GM21737 (cell line): ENCODE data around the gene TRIM9.

Experiments
- ATAC-seq: cut with Tn5 transposase; IDR thresholded peaks from one replicate; pipeline ENCODE4 v1.9.1; 2021; ENCODE audit warnings: mild to moderate bottlenecking, moderate library complexity; ENCODE audit not compliant: unreplicated experiment

TRIM9 gene

DNA sequence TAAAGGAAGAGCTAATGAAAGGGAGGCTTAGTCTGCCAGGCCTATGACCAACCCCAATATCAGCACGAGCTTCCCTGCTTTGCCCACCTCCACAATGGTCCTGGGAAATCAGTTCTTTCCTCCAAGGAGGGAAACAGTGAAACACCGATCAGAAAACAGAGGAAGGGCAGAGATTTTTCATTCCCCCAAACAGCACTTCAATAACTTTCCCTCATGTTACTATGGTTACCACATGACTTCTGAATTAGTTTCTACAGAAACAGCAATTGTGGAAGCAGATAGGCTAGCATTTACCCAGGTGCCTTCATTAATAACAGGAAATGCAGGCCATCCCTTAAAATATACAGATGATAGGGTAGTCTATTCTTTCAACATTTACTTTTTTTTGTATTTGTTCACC, 35.9 kb downstream of the TRIM9 start:
- no peak for ATAC-seq

DNA sequence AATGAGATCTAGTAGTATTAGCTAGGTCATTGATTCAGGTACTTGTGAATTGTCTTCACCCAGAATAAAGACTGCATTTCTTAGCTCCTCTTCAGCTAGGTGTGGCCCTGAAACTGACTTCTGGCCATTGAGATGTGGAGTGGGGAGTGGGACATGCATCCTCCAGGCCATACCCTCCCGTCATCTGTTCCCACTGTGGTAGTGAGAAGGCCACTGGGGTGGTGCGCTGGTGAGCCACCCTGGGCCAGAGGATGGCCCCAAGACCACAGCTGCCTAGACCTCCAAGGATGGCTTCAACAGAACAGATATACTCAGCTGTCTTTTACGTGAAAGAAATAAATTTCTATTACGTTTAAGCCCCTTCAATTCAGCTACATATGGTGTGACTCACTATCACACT, 36.5 kb downstream of the TRIM9 start:
- ATAC-seq = no peak

DNA sequence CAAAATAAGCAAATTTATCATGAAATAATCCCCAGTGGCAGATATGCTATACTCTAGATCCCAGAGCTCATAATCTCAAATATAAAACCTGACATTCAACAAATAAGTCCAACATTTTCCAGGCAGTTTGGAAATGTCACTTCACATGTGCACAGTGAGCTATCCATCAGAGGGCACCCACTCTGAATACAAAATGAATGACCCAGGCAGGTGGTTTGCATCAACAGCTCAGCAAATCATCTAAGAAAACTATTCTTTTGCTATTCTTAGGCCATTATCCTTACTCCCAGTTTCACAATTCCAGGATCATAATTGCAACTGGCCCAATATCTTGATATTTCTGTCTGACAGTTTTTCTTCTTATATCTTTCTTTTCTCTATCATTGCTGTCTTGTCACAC, 38.5 kb downstream of the TRIM9 start:
- ATAC-seq = no peak

DNA sequence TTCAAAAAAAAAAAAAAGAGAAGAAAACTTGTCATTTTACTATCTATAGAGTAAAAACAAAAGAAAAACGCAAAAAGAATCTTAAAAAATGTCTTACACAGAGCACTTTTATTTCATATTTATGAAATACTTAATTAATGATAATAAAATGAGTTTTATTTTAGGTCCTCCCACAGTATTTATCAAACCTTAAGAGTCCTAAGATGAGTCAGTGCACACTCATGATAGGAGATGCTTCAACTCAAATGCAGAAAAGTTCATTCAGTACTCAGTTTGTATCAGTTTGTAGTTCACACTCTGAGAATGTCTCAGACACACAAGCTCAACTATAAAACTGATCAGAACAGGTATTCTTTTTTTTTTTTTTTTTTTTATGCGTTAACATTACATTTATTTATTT, 41.7 kb downstream of the TRIM9 start:
- ATAC-seq = no peak

- ATAC-seq = no peak
Measured at GRCh38 chr14:51044961-51045360, 49.9 kb downstream of the TRIM9 start.

DNA sequence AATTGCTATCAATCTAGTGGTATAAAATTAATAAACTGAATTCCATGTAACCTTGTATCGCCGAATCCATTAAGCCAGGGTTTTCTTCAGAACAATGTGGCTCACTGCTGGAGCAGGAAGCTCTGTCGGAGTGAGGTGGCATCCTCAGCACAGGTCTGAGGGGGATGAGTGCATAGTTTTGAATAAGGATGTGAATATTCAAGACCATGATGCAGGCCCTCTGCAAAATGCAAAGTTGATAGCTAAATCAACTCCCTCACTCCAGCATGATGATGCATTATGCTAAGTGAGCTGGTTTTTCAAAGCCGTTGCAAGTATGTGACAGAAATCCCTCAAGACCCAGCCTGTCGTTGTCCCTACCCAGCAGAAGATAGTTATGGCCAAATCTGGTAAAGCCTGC, 53.0 kb downstream of the TRIM9 start:
- no peak for ATAC-seq

DNA sequence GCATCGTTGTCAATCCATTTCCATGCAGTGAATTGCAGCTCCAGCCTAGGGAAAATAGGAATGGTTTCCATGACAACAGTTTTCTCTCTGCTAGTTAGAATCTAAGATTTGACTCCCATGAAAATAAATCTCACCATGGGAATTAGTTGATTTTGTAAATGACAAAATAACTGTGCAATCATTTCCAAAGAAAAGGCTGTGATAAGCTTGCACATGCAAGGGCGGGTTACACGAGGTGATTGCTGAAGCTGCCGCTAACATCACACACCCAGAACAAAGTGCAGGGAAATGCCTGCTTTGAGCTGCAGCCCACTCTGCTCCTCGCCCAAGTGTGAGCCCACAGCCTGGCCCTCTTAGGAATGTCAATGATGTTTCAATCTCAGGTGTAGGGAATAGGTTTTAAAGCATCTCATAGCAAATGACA, 53.8 kb downstream of the TRIM9 start:
- no peak for ATAC-seq

DNA sequence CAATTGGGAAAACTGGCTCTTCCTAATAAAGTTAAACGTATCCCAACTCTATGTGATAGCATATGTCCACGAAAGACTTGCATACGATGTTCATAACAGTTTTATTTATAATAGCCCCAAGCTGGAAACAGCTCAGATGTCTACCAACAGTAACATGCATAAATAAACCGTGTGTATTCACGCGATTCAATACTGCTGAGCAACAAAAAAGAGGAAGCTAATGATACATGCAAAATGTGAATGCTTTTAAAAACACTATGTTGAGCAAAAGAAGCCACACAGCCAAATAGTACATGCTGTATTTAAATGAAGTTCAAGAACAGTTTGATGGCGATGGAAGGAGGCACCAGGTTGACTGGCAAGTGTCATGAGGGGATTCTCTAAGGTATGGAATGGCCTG, 55.7 kb downstream of the TRIM9 start:
- no peak for ATAC-seq

GRCh38 chr14:51035611-51036192, 59.2 kb downstream of the TRIM9 start:
- no peak for ATAC-seq

GRCh38 chr14:51028851-51029754, 65.8 kb downstream of the TRIM9 start:
- no peak for ATAC-seq

- ATAC-seq = no peak
Measured at GRCh38 chr14:51028361-51028760, 66.5 kb downstream of the TRIM9 start.

- no peak for ATAC-seq
Measured at GRCh38 chr14:51024377-51024776, 70.5 kb downstream of the TRIM9 start.

- ATAC-seq = no peak
Measured at GRCh38 chr14:51023964-51024363, 70.9 kb downstream of the TRIM9 start.

GRCh38 chr14:51022769-51023168, 72.1 kb downstream of the TRIM9 start:
- ATAC-seq = no peak

GRCh38 chr14:51020024-51020710, 74.7 kb downstream of the TRIM9 start:
- ATAC-seq = no peak

- ATAC-seq = no peak
Measured at GRCh38 chr14:51019089-51019488, 75.8 kb downstream of the TRIM9 start.

DNA sequence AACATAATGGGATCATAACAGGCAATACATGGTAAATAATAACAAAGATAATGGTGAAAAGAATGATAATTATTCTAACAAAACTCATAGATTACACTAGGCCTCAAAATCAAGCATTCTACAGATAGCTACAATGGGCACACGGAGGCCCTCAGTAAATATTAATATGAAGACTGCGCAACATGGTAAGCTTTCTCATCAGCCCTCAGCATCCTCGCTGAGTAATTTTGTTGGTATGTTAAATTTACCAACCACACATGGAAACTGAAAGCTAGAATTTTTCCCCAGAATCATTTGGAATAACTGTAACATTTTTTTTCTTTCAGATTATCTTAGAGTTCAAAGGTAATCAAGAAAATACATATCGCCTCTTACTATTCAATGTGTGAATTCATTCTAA, 76.4 kb downstream of the TRIM9 start:
- ATAC-seq = no peak

DNA sequence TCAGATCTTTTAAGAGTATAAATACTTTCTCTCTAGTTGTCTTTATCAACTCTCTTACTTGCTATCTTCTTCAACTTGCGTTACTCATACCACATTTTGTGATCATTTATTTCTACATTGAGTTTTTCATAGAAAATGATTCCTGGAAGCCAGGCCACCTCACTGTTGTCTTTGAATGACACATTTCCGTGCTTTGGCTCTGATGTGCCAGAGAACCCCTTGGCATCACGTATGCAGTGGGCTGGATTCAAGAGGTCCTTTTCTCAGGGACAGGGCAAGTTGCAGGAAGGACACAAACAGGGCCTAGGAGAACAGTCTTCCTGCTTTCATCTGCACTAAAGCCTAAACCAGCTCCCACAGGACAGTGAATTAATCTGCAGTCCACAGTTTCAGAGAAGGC, 80.3 kb downstream of the TRIM9 start:
- no peak for ATAC-seq

GRCh38 chr14:51014086-51014485, 80.8 kb downstream of the TRIM9 start:
- ATAC-seq = no peak

DNA sequence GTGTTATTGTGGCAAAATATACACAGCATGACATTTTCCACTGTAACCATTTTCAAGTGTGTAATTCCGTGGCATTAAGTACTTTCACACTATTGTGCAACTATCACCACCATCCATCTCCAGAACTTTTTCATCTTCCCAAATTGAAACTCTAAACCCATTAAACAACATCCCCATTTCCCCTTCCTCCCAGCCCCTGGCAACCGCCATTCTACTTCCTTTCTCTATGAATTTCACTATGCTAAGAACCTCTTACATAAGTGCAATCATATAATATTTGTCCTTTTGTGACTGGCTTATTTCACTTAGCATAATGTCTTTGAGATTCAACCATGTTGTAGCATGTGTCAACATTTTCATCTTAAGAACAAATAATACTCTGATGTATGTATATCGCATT, 82.8 kb downstream of the TRIM9 start:
- ATAC-seq = no peak

GRCh38 chr14:51008446-51008845, 86.5 kb downstream of the TRIM9 start:
- ATAC-seq = no peak

DNA sequence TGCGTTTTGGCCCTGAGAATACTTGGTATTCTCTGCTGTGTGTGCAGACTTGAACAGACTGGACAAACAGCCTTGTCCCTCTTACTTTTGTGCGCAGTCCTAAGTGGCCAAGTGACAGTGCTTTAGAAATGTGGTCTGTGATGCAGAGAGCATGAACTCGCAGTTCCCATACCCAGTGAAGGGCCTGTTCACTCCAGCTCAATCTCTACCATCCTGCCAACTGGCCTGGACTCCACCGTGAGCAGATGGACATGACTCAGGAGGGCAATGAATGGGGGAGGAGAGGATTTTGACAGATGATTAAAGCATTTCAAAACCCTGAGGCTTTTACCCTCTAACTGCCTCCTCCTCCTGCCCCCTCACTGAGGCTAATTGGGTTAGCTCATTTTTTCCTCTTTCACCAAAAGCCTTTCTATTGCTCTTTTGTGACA, 88.1 kb downstream of the TRIM9 start:
- ATAC-seq = no peak
